ENCODE data around the gene CCDC83. TPM values are rescaled to one million over a fixed set of nuclear protein-coding genes. Genes with fewer than 3 reads are reported as not detected.

Gene CCDC83
- total RNA-seq, 1 experiment from 2014 or later = not detected

GRCh38 chr11:85934596-85935169 is 79.5 kb downstream of the CCDC83 start:
- TF ChIP-seq CTCF (IDR thresholded peaks at IDR 0.05; ENCODE audit: insufficient read depth in 1 of 2, low read depth in 1 of 2, low read length in 1 of 2, severe bottlenecking in 1 of 2, unreplicated experiment in 1 of 2) = no peak
- Mint-ChIP-seq H3K4me3 (ENCODE audit: unreplicated experiment) (no peak overlapping the region), H3K36me3 (ENCODE audit: insufficient read depth, unreplicated experiment) (no peaks in the 10 kb centered on the region), H3K9me3 (ENCODE audit: unreplicated experiment) (peaks cover 10% of the 10 kb centered on the region), H3K4me1 (ENCODE audit: low read depth, unreplicated experiment) (peaks cover 17% of the 10 kb centered on the region), H3K27me3 (ENCODE audit: insufficient read depth, unreplicated experiment) (no peaks in the 10 kb centered on the region), H3K27ac (ENCODE audit: unreplicated experiment) (no peak overlapping the region)
- ChIA-PET POLR2A (no interaction called here), CTCF (no interaction called here)
- H3K9me3 ChIP-seq = no peaks in the 10 kb centered on the region; the same call in 1 of the 2 replicates
- intact Hi-C loops (cut with micrococcal nuclease; ENCODE audit: unreplicated experiment) = no loop called here
- no TSS peak for BruUV-seq (replicated peaks)
- no peak for DNase-seq
- no peaks in the 10 kb centered on the region for H3K27me3 ChIP-seq (replicated peaks; ENCODE audit: control insufficient read depth, insufficient read depth, low read length)
- H3K4me1 ChIP-seq = peaks cover 23% of the 10 kb centered on the region
- no peak overlapping the region for H3K4me3 ChIP-seq (ENCODE audit: low read depth, low read length)
- no peaks in the 10 kb centered on the region for H3K36me3 ChIP-seq (ENCODE audit: control insufficient read depth, insufficient read depth, low read length)

- no peaks in the 10 kb centered on the region for H3K27me3 Mint-ChIP-seq (ENCODE audit: insufficient read depth, unreplicated experiment)
- ChIA-PET POLR2A (no interaction called here), CTCF (no interaction called here)
- TF ChIP-seq CTCF (IDR thresholded peaks at IDR 0.05; ENCODE audit: insufficient read depth in 1 of 2, low read depth in 1 of 2, low read length in 1 of 2, severe bottlenecking in 1 of 2, unreplicated experiment in 1 of 2) = no peak
- H3K9me3 Mint-ChIP-seq (ENCODE audit: unreplicated experiment) = peaks cover 10% of the 10 kb centered on the region
- peaks cover 17% of the 10 kb centered on the region for H3K4me1 Mint-ChIP-seq (ENCODE audit: low read depth, unreplicated experiment)
- DNase-seq = no peak
- intact Hi-C loops (cut with micrococcal nuclease; ENCODE audit: unreplicated experiment) = no loop called here
- Histone ChIP-seq H3K9me3 (peaks cover under 1% of the 10 kb centered on the region; the same call in 1 of the 2 replicates), H3K4me1 (peaks cover 17% of the 10 kb centered on the region), H3K27me3 (replicated peaks; ENCODE audit: control insufficient read depth, insufficient read depth, low read length) (no peaks in the 10 kb centered on the region), H3K4me3 (ENCODE audit: low read depth, low read length) (no peak overlapping the region), H3K36me3 (ENCODE audit: control insufficient read depth, insufficient read depth, low read length) (no peaks in the 10 kb centered on the region)
- BruUV-seq (replicated peaks) = no TSS peak
- H3K36me3 Mint-ChIP-seq (ENCODE audit: insufficient read depth, unreplicated experiment) = no peaks in the 10 kb centered on the region
- H3K4me3 Mint-ChIP-seq (ENCODE audit: unreplicated experiment) = no peak overlapping the region
- H3K27ac Mint-ChIP-seq (ENCODE audit: unreplicated experiment) = no peak overlapping the region
Observed at GRCh38 chr11:85935751-85936150, 80.6 kb downstream of the CCDC83 start.

- no peak for TF ChIP-seq CTCF (IDR thresholded peaks at IDR 0.05; ENCODE audit: insufficient read depth in 1 of 2, low read depth in 1 of 2, low read length in 1 of 2, severe bottlenecking in 1 of 2, unreplicated experiment in 1 of 2)
- peaks cover 3% of the 10 kb centered on the region; the same call in 1 of the 2 replicates for H3K9me3 ChIP-seq
- Mint-ChIP-seq H3K27ac (ENCODE audit: unreplicated experiment) (no peak overlapping the region), H3K4me3 (ENCODE audit: unreplicated experiment) (no peak overlapping the region), H3K36me3 (ENCODE audit: insufficient read depth, unreplicated experiment) (no peaks in the 10 kb centered on the region), H3K27me3 (ENCODE audit: insufficient read depth, unreplicated experiment) (no peaks in the 10 kb centered on the region), H3K4me1 (ENCODE audit: low read depth, unreplicated experiment) (peaks cover 6% of the 10 kb centered on the region), H3K9me3 (ENCODE audit: unreplicated experiment) (peaks cover 10% of the 10 kb centered on the region)
- H3K4me3 ChIP-seq (ENCODE audit: low read depth, low read length) = no peak overlapping the region
- H3K27me3 ChIP-seq (replicated peaks; ENCODE audit: control insufficient read depth, insufficient read depth, low read length) = no peaks in the 10 kb centered on the region
- H3K4me1 ChIP-seq = no peaks in the 10 kb centered on the region
- ChIA-PET CTCF (no interaction called here), POLR2A (interaction anchor here (0.5 kb wide), 1 partner anchor 83 kb away, joined by 6 read pairs; no protein-coding TSS in a partner anchor)
- H3K36me3 ChIP-seq (ENCODE audit: control insufficient read depth, insufficient read depth, low read length) = no peaks in the 10 kb centered on the region
- intact Hi-C loops (cut with micrococcal nuclease; ENCODE audit: unreplicated experiment) = no loop called here
- no TSS peak for BruUV-seq (replicated peaks)
- DNase-seq = no peak
Observed at GRCh38 chr11:85937835-85938234, 82.7 kb downstream of the CCDC83 start.

All from Caco-2 (cell line).